T-helper 17 cell (primary cell): Measurements from ENCODE around the gene NPAP1. TPM values are rescaled to one million over a fixed set of nuclear protein-coding genes. Genes with fewer than 3 reads are reported as not detected.

Source experiments
- ATAC-seq: fragments of 150-1000 bp; cut with Tn5 transposase; 2 replicates; pipeline ENCODE4 v1.10.0; 2021; ENCODE audit warnings: mild to moderate bottlenecking, moderate library complexity
- DNase-seq, 3 donors: peaks; one replicate each; pipeline versions ENCODE4 v3.0.0 to v3.0.0-alpha.2; 2020 to 2021
- H3K9me3 ChIP-seq: one replicate; pipeline ENCODE4 v1.7.0; 2013; ENCODE audit warnings: low read length, mild to moderate bottlenecking; ENCODE audit not compliant: control insufficient read depth, poor library complexity, severe bottlenecking
- H3K27ac Mint-ChIP-seq: one replicate; pipeline ENCODE4 v1.8.0; 2022; ENCODE audit warnings: mild to moderate bottlenecking, moderate library complexity, mixed read lengths
- H3K27me3 Mint-ChIP-seq: one replicate; pipeline ENCODE4 v1.8.0; 2022; ENCODE audit warnings: mixed read lengths
- H3K36me3 Mint-ChIP-seq: one replicate; pipeline ENCODE4 v1.8.0; 2022; ENCODE audit warnings: low read depth, mixed read lengths
- H3K4me1 Mint-ChIP-seq: one replicate; pipeline ENCODE4 v1.8.0; 2022; ENCODE audit warnings: mild to moderate bottlenecking, mixed read lengths
- H3K4me3 Mint-ChIP-seq: one replicate; pipeline ENCODE4 v1.8.0; 2022; ENCODE audit warnings: mild to moderate bottlenecking, moderate library complexity, mixed read lengths
- total RNA-seq, 4 donors: library from RNA in 2 of 4; stranded (reverse) in 2 of 4; gene quantifications; one replicate each; pipeline ENCODE4 v1.2.3 and lab custom pipeline; 2022 to 2026

The NPAP1 gene
- total RNA-seq, 2 donors from 2014 or later: not detected

- no peaks in the 10 kb centered on the region for H3K9me3 ChIP-seq
- no peak for DNase-seq
- H3K27me3 Mint-ChIP-seq: no peaks in the 10 kb centered on the region
- ATAC-seq: no peak
- no peaks in the 10 kb centered on the region for H3K4me1 Mint-ChIP-seq
- no peaks in the 10 kb centered on the region for H3K36me3 Mint-ChIP-seq
- no peak overlapping the region for H3K27ac Mint-ChIP-seq
- no peak overlapping the region for H3K4me3 Mint-ChIP-seq
These were observed 21.3 kb downstream of the NPAP1 start for GRCh38 chr15:24696842-24697241.

- ATAC-seq (no peak), DNase-seq (no peak)
- H3K9me3 ChIP-seq: no peaks in the 10 kb centered on the region
- Mint-ChIP-seq H3K4me3 (no peak overlapping the region), H3K36me3 (no peaks in the 10 kb centered on the region), H3K27me3 (no peaks in the 10 kb centered on the region), H3K4me1 (no peaks in the 10 kb centered on the region), H3K27ac (no peak overlapping the region)
These were observed 42.9 kb downstream of the NPAP1 start for GRCh38 chr15:24718289-24719082.

- no peaks in the 10 kb centered on the region for H3K27me3 Mint-ChIP-seq
- H3K4me1 Mint-ChIP-seq: no peaks in the 10 kb centered on the region
- H3K36me3 Mint-ChIP-seq: no peaks in the 10 kb centered on the region
- no peak overlapping the region for H3K4me3 Mint-ChIP-seq
- ATAC-seq: no peak
- no peak for DNase-seq
- no peak overlapping the region for H3K27ac Mint-ChIP-seq
- H3K9me3 ChIP-seq: peaks cover 5% of the 10 kb centered on the region
These were observed 54.2 kb downstream of the NPAP1 start for GRCh38 chr15:24729760-24730159.
